GM19438 (cell line): ENCODE results near the gene GPR65.

ENCODE experiments used
- ATAC-seq: cut with Tn5 transposase; IDR thresholded peaks from one replicate; pipeline ENCODE4 v1.9.1; 2021; ENCODE audit warnings: low read depth; ENCODE audit not compliant: unreplicated experiment

Gene GPR65

DNA sequence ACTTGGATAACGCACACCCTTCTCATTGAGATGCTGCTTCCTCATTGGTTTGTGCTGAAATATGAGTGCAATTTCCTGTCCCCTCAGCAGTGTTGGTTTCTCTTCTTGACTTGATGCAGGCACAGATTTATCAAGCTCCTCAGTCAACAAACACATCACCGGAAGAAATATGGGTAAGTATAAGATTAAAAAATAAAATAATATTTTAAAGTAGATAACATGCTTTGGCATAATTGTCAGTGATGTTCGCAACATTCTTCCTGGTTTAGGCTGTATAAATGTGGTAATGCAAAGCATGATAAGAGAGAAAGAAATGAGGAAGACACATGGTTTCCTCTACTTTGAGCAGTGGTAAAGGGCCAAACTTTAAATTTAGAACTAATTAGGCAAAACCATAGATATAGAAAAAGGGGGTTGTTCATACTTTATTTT, at the start of gene GPR65:
GPR65 (plus strand) TSS at position 86 of the 432 bp plus-strand sequence. CDS start 5,713 bp downstream, outside the sequence.
- ATAC-seq = peak; percentile 64

- ATAC-seq = no peak
Observed at GRCh38 chr14:87955501-87955900, 49.4 kb upstream of the GPR65 start.

DNA sequence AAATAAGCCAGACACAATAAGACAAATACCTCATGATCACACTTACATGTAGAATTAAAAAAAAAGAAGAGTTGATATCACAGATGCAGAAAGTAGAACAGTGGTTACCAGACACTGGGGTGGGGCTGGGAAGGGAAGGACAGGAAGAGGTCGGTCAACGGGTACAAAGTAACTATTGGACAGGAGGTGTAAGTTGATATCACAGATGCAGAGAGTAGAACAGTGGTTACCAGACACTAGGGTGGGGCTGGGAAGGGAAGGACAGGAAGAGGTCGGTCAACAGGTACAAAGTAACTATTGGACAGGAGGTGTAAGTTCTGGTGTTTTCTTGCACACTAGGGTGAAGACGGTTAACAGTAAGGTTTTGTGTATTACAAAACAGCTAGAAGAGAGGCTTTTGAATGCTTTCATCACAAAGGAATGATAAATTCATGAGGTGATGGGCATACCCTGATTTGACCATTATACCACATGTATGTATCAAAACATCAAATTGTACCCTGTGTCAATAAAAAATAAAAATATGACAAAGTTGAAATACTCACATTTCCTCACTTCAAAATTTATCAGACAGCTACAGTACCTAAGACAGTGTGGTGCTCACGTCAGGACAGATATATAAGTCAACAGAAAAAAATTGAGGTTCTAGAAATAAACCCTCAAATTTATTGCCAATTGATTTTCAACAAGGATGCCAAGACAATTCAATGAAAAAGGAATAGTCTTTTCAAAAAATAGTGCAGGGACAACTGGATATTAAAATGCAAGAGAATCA, 44.7 kb upstream of the GPR65 start:
- no peak for ATAC-seq

- ATAC-seq = no peak
Observed at GRCh38 chr14:87961246-87961645, 43.7 kb upstream of the GPR65 start.

DNA sequence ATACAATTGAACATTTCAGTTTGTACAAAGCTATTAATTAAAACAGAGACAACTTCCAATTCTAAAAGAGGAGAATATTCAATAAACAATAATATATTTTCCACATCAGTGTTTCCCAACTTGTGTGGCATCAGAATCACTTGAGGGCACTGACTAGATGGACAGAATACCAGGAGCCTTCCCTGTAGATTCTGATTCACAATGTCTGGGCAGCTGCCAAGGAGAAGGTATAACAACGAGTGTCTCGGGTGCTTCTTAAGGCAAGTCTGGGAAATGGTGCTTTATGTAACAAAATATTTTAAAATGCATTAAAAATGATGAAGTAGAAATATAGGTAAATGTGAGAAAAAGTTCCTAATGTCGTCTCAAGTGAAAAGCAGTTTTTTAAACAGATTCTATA, 38.1 kb upstream of the GPR65 start:
- ATAC-seq = no peak

DNA sequence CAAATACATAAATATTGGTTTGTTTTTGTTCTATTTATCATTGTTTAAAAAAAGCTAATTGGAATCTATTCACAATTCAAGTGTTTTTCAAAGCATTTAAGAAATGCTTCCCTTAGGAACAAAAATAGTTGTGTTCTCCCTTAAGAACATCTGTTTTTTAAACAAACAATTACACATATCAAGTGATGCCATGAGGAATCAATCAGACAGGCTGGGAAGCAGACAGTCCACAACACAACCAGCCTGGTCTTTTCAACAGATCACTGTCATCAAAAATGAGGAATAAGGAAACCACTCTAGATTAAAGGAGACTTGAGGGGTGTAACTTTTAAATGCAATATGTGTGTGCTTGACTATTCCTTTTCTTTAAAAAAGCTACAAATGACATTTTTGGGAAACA, 37.4 kb upstream of the GPR65 start:
- ATAC-seq = no peak

- ATAC-seq = peak; percentile 93
Observed at GRCh38 chr14:87971010-87971409, 33.9 kb upstream of the GPR65 start.

GRCh38 chr14:87975636-87976035, 29.3 kb upstream of the GPR65 start:
- no peak for ATAC-seq

DNA sequence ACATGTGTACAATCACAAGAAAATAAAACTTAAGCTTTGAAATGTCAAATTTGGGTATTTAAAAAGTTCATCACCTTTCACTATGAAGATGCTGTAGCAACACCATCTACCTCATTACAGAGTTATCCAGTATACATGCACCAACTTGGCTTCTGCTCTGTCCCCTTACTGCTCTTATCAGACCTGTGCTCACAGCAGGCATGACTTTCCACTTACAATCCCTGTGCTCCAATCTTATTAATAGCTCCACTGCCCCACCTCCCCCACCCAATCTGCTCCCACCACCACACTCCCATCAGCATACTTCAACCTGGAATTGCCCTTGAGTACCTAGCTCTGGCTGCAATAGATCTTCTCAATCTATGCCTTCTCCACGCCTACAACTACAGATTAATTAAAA, 25.2 kb upstream of the GPR65 start:
- no peak for ATAC-seq

- ATAC-seq = no peak
Observed at GRCh38 chr14:87989221-87989955, 15.5 kb upstream of the GPR65 start.

DNA sequence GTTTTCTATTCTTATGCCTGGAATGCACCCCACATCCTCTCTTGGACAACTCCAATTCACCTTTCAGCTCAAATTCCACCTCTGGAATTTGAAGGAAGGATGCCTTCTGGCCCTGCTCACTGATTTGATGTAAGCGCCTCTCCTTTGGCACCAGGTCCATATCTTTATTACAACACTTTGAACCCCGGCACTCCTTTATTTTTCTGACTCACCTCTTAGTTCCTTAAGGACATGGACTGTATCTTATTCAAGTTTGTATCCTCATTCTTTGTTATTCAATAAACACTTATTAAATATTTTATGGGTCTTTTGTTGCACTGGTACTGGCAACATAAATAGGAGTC, 15.0 kb upstream of the GPR65 start:
- ATAC-seq = no peak

GRCh38 chr14:87990682-87991081, 14.3 kb upstream of the GPR65 start:
- no peak for ATAC-seq

GRCh38 chr14:87992346-87992717, 12.6 kb upstream of the GPR65 start:
- peak; percentile 16 for ATAC-seq

DNA sequence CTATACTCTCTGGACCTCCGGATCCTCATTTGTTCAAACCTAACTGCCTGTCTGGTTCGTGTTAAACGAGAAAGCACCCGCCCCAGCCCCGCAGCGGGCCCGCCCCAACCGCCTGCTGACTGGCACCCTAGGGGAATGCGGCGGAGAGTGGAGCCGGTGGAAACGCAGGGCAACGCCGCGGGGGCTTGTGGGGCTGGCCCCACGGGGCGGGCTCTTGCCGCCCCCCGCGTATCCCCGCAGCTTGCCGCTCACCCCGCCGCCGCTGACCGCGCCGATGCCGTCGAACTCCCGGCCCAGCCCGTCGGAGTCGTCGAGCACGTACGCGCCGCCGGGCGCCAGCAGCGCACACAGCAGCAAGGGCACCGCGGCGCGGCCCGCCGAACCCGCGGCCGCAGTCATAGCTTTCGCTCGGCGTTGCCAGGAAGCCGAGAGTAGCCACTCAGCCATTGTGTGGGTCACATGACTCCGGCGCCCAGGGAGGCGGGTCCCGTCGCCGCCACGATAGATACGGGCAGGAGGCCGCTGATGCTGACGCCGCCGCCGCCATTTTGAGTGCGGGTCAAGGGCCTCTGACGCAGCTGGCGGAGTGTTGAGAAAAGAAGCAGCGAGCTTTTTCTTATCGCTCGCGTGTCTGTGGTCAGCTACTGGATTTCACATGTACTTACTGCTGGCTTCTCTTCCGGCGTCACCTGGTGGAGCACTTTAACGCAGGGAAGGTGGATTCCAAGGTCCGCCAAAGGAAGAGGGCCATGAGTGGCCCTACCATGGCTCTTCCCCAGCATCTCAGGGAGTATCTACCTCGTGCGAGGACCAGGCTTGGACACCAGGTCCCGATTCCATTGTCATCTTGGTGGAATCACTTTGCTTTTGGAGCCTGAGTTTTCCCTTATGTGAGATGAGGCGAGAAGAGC, 12.0 kb upstream of the GPR65 start, which contains the start of gene GALC:
GALC (minus strand) TSS at position 465 of the 911 bp plus-strand sequence; CDS start at position 447, 18 bp downstream.
- peak; percentile 83 for ATAC-seq

DNA sequence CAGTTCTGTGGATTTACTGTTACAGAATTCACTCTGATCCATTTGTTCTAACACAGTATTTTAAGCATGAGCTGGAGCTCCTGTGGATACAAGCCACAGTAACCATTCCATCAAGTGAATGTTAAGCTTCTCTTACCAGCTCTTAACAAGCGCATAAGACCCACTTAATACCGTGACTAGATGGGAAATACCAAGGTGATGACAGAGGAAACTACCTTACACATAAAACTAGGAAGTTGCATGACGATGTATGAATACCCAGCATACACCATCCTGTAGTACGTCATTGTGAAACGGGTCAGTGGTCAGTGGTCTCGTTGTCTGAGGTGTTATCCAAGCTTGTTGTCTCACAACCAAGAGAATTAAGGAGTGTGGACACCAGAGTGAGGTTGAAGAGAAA, 10.0 kb upstream of the GPR65 start:
- ATAC-seq = no peak

GRCh38 chr14:87995500-87996290, 9.2 kb upstream of the GPR65 start:
- no peak for ATAC-seq

- no peak for ATAC-seq
Observed at GRCh38 chr14:87996291-87996592, 8.7 kb upstream of the GPR65 start.

DNA sequence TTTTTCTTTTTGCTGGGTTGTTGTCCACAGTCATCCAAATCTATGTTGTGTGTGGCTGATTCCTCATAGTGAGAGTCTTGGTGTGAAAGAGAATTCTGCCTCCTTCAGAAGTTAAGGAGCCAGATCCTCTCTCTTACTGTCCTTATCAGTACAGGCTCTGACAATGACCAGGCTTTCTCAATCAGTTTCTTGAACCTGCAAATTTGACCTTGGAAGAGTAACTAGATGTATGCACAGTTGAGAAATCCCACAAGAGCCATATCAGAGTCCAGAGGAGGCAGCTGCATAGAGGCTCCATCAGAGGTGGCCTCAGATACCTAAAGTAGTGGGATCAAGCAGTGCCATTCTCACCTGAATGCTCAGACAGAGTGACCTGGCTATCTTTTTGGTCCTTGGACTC, 6.5 kb upstream of the GPR65 start:
- ATAC-seq = no peak

GRCh38 chr14:87999277-87999676, 5.7 kb upstream of the GPR65 start:
- ATAC-seq = no peak

GRCh38 chr14:88002421-88003075, 2.4 kb upstream of the GPR65 start:
- ATAC-seq = no peak
